Activated T-helper 1 cell treated with anti-CD3 and anti-CD28 coated beads, Interleukin-12 subunit alpha, Interleukin-12 subunit beta, Interleukin-2, Interleukin-4 antibody, amounts not matched to agents 30 ng/mL and 10 ng/mL and 1 ng/mL, durations not matched to agents 14 hours and 24 hours and 36 hours (primary cell): ENCODE data around the gene ABCA4. TPM values are rescaled to one million over a fixed set of nuclear protein-coding genes. Genes with fewer than 3 reads are reported as not detected.

Experiments used
- DNase-seq: peaks from one replicate; pipeline ENCODE4 v3.0.0; 2021; ENCODE audit warnings: low spot score
- H3K27ac Mint-ChIP-seq: one replicate; pipeline ENCODE4 v1.8.0; 2021; ENCODE audit warnings: mild to moderate bottlenecking, mixed read lengths
- H3K27me3 Mint-ChIP-seq: one replicate; pipeline ENCODE4 v1.8.0; 2022; ENCODE audit warnings: mild to moderate bottlenecking, moderate library complexity, mixed read lengths; ENCODE audit not compliant: insufficient read depth
- H3K36me3 Mint-ChIP-seq: one replicate; pipeline ENCODE4 v1.8.0; 2021; ENCODE audit warnings: low read depth, mixed read lengths
- H3K4me1 Mint-ChIP-seq: one replicate; pipeline ENCODE4 v1.8.0; 2021; ENCODE audit warnings: low read depth, mixed read lengths
- H3K4me3 Mint-ChIP-seq: one replicate; pipeline ENCODE4 v1.8.0; 2021; ENCODE audit warnings: mild to moderate bottlenecking, moderate library complexity, mixed read lengths
- H3K9me3 Mint-ChIP-seq: one replicate; pipeline ENCODE4 v1.8.0; 2021; ENCODE audit warnings: mixed read lengths
- intact Hi-C: fragments of 100-400 bp; cut with micrococcal nuclease; formaldehyde crosslinking; loops from one replicate; pipeline ENCODE4 v1.15.1; 2024
- total RNA-seq: library from RNA; stranded (reverse); gene quantifications from 2 replicates; pipeline ENCODE4 v1.2.3, GENCODE V29; 2022

ABCA4 gene
- total RNA-seq, 1 donor from 2014 or later, result not detected

GRCh38 chr1:94106716-94107115, 14.2 kb downstream of the ABCA4 start:
- Mint-ChIP-seq H3K4me1 (no peaks in the 10 kb centered on the region), H3K4me3 (no peak overlapping the region), H3K27ac (no peak overlapping the region), H3K36me3 (no peaks in the 10 kb centered on the region), H3K27me3 (peaks cover 14% of the 10 kb centered on the region), H3K9me3 (no peaks in the 10 kb centered on the region)
- intact Hi-C loops, result no loop called here
- DNase-seq, result no peak

GRCh38 chr1:94105957-94106529, 14.9 kb downstream of the ABCA4 start:
- no peaks in the 10 kb centered on the region for H3K4me1 Mint-ChIP-seq
- DNase-seq, result no peak
- intact Hi-C loops, result no loop called here

GRCh38 chr1:94105581-94105952, 15.4 kb downstream of the ABCA4 start:
- H3K4me3 Mint-ChIP-seq, result no peak overlapping the region
- H3K36me3 Mint-ChIP-seq, result no peaks in the 10 kb centered on the region
- H3K27me3 Mint-ChIP-seq, result peaks cover 14% of the 10 kb centered on the region
- H3K4me1 Mint-ChIP-seq, result no peaks in the 10 kb centered on the region
- no peaks in the 10 kb centered on the region for H3K9me3 Mint-ChIP-seq
- no peak overlapping the region for H3K27ac Mint-ChIP-seq
- intact Hi-C loops, result no loop called here
- DNase-seq, result no peak

More at GRCh38 chr1:94105957-94106529, 14.9 kb downstream of the ABCA4 start:
- Mint-ChIP-seq H3K27ac (no peak overlapping the region), H3K9me3 (no peaks in the 10 kb centered on the region), H3K27me3 (peaks cover 14% of the 10 kb centered on the region), H3K4me3 (no peak overlapping the region), H3K36me3 (no peaks in the 10 kb centered on the region)

GRCh38 chr1:94104776-94105580, 16.0 kb downstream of the ABCA4 start:
- intact Hi-C loops, result no loop called here
- no peaks in the 10 kb centered on the region for H3K4me1 Mint-ChIP-seq
- no peaks in the 10 kb centered on the region for H3K36me3 Mint-ChIP-seq

GRCh38 chr1:94104127-94104684, 16.7 kb downstream of the ABCA4 start:
- Mint-ChIP-seq H3K36me3 (no peaks in the 10 kb centered on the region), H3K9me3 (no peaks in the 10 kb centered on the region), H3K4me1 (no peaks in the 10 kb centered on the region), H3K27me3 (peaks cover 14% of the 10 kb centered on the region), H3K27ac (no peak overlapping the region), H3K4me3 (no peak overlapping the region)
- DNase-seq, result no peak
- intact Hi-C loops, result no loop called here

More at GRCh38 chr1:94104776-94105580, 16.0 kb downstream of the ABCA4 start:
- DNase-seq, result no peak
- no peak overlapping the region for H3K4me3 Mint-ChIP-seq
- peaks cover 14% of the 10 kb centered on the region for H3K27me3 Mint-ChIP-seq
- H3K9me3 Mint-ChIP-seq, result no peaks in the 10 kb centered on the region
- no peak overlapping the region for H3K27ac Mint-ChIP-seq

- H3K27me3 Mint-ChIP-seq, result peaks cover 11% of the 10 kb centered on the region
- H3K27ac Mint-ChIP-seq, result no peak overlapping the region
- no peak overlapping the region for H3K4me3 Mint-ChIP-seq
- H3K9me3 Mint-ChIP-seq, result no peaks in the 10 kb centered on the region
- intact Hi-C loops, result no loop called here
- DNase-seq, result no peak
- no peaks in the 10 kb centered on the region for H3K4me1 Mint-ChIP-seq
- no peaks in the 10 kb centered on the region for H3K36me3 Mint-ChIP-seq
These were observed 17.3 kb downstream of the ABCA4 start for GRCh38 chr1:94103608-94104007.

GRCh38 chr1:94101613-94102525, 19.1 kb downstream of the ABCA4 start:
- Mint-ChIP-seq H3K36me3 (no peaks in the 10 kb centered on the region), H3K4me1 (no peaks in the 10 kb centered on the region), H3K4me3 (no peak overlapping the region), H3K27ac (no peak overlapping the region), H3K27me3 (peaks cover 2% of the 10 kb centered on the region), H3K9me3 (no peaks in the 10 kb centered on the region)
- DNase-seq, result no peak
- intact Hi-C loops, result no loop called here

- intact Hi-C loops, result no loop called here
- no peak for DNase-seq
- H3K4me1 Mint-ChIP-seq, result no peaks in the 10 kb centered on the region
- H3K36me3 Mint-ChIP-seq, result no peaks in the 10 kb centered on the region
- H3K4me3 Mint-ChIP-seq, result no peak overlapping the region
- H3K27ac Mint-ChIP-seq, result no peak overlapping the region
- no peaks in the 10 kb centered on the region for H3K27me3 Mint-ChIP-seq
- H3K9me3 Mint-ChIP-seq, result no peaks in the 10 kb centered on the region
These were observed 19.9 kb downstream of the ABCA4 start for GRCh38 chr1:94100785-94101612.

- Mint-ChIP-seq H3K4me1 (no peaks in the 10 kb centered on the region), H3K27ac (no peak overlapping the region)
- intact Hi-C loops, result no loop called here
These were observed 20.7 kb downstream of the ABCA4 start for GRCh38 chr1:94100129-94100784.

GRCh38 chr1:94099303-94099702, 21.6 kb downstream of the ABCA4 start:
- intact Hi-C loops, result no loop called here
- H3K27ac Mint-ChIP-seq, result no peak overlapping the region

More at GRCh38 chr1:94100129-94100784, 20.7 kb downstream of the ABCA4 start:
- no peaks in the 10 kb centered on the region for H3K36me3 Mint-ChIP-seq
- no peaks in the 10 kb centered on the region for H3K9me3 Mint-ChIP-seq
- no peak for DNase-seq
- no peak overlapping the region for H3K4me3 Mint-ChIP-seq
- H3K27me3 Mint-ChIP-seq, result peaks cover 2% of the 10 kb centered on the region

GRCh38 chr1:94098585-94099111, 22.3 kb downstream of the ABCA4 start:
- Mint-ChIP-seq H3K27me3 (peaks cover 4% of the 10 kb centered on the region), H3K36me3 (no peaks in the 10 kb centered on the region), H3K4me3 (no peak overlapping the region), H3K9me3 (no peaks in the 10 kb centered on the region), H3K4me1 (peaks cover 9% of the 10 kb centered on the region), H3K27ac (no peak overlapping the region)
- intact Hi-C loops, result no loop called here
- no peak for DNase-seq

More at GRCh38 chr1:94099303-94099702, 21.6 kb downstream of the ABCA4 start:
- H3K4me1 Mint-ChIP-seq, result peaks cover 3% of the 10 kb centered on the region
- no peaks in the 10 kb centered on the region for H3K9me3 Mint-ChIP-seq
- no peaks in the 10 kb centered on the region for H3K36me3 Mint-ChIP-seq
- H3K4me3 Mint-ChIP-seq, result no peak overlapping the region
- peaks cover 4% of the 10 kb centered on the region for H3K27me3 Mint-ChIP-seq
- DNase-seq, result no peak
